ENCODE measurements around the gene SCN11A. TPM values are rescaled to one million over a fixed set of nuclear protein-coding genes. Genes with fewer than 3 reads are reported as not detected.

SCN11A gene
- total and polyA plus RNA-seq, 9 of the 15 experiments (the other 6 are each of a cell fraction or from before 2014, with no cell fraction given) = 0.01 to 0.05 (median 0.04) TPM; not detected in 6

DNA sequence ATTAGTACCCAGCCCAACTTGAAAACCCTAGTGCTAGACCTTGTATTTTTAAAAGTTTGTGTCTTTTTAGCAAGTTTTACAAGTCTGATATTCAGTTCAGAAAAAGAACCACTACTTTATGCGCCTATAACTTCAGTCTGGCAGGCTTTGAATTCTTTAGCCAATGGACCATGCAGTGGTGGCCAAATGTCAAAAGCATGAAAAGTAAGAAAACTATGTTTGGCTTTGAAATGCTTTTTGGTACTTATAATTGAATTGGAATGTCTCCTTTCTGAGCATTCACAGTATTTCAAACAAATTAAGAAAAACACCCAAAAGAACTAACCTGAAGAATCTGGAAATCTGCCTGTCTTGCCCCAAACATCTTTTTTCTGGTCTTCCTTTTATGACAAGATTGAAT, 12.9 kb upstream of the SCN11A start (continued):
- TF ChIP-seq, protein P1, sequence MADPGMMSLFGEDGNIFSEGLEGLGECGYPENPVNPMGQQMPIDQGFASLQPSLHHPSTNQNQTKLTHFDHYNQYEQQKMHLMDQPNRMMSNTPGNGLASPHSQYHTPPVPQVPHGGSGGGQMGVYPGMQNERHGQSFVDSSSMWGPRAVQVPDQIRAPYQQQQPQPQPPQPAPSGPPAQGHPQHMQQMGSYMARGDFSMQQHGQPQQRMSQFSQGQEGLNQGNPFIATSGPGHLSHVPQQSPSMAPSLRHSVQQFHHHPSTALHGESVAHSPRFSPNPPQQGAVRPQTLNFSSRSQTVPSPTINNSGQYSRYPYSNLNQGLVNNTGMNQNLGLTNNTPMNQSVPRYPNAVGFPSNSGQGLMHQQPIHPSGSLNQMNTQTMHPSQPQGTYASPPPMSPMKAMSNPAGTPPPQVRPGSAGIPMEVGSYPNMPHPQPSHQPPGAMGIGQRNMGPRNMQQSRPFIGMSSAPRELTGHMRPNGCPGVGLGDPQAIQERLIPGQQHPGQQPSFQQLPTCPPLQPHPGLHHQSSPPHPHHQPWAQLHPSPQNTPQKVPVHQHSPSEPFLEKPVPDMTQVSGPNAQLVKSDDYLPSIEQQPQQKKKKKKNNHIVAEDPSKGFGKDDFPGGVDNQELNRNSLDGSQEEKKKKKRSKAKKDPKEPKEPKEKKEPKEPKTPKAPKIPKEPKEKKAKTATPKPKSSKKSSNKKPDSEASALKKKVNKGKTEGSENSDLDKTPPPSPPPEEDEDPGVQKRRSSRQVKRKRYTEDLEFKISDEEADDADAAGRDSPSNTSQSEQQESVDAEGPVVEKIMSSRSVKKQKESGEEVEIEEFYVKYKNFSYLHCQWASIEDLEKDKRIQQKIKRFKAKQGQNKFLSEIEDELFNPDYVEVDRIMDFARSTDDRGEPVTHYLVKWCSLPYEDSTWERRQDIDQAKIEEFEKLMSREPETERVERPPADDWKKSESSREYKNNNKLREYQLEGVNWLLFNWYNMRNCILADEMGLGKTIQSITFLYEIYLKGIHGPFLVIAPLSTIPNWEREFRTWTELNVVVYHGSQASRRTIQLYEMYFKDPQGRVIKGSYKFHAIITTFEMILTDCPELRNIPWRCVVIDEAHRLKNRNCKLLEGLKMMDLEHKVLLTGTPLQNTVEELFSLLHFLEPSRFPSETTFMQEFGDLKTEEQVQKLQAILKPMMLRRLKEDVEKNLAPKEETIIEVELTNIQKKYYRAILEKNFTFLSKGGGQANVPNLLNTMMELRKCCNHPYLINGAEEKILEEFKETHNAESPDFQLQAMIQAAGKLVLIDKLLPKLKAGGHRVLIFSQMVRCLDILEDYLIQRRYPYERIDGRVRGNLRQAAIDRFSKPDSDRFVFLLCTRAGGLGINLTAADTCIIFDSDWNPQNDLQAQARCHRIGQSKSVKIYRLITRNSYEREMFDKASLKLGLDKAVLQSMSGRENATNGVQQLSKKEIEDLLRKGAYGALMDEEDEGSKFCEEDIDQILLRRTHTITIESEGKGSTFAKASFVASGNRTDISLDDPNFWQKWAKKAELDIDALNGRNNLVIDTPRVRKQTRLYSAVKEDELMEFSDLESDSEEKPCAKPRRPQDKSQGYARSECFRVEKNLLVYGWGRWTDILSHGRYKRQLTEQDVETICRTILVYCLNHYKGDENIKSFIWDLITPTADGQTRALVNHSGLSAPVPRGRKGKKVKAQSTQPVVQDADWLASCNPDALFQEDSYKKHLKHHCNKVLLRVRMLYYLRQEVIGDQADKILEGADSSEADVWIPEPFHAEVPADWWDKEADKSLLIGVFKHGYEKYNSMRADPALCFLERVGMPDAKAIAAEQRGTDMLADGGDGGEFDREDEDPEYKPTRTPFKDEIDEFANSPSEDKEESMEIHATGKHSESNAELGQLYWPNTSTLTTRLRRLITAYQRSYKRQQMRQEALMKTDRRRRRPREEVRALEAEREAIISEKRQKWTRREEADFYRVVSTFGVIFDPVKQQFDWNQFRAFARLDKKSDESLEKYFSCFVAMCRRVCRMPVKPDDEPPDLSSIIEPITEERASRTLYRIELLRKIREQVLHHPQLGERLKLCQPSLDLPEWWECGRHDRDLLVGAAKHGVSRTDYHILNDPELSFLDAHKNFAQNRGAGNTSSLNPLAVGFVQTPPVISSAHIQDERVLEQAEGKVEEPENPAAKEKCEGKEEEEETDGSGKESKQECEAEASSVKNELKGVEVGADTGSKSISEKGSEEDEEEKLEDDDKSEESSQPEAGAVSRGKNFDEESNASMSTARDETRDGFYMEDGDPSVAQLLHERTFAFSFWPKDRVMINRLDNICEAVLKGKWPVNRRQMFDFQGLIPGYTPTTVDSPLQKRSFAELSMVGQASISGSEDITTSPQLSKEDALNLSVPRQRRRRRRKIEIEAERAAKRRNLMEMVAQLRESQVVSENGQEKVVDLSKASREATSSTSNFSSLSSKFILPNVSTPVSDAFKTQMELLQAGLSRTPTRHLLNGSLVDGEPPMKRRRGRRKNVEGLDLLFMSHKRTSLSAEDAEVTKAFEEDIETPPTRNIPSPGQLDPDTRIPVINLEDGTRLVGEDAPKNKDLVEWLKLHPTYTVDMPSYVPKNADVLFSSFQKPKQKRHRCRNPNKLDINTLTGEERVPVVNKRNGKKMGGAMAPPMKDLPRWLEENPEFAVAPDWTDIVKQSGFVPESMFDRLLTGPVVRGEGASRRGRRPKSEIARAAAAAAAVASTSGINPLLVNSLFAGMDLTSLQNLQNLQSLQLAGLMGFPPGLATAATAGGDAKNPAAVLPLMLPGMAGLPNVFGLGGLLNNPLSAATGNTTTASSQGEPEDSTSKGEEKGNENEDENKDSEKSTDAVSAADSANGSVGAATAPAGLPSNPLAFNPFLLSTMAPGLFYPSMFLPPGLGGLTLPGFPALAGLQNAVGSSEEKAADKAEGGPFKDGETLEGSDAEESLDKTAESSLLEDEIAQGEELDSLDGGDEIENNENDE (IDR thresholded peaks at IDR 0.05; ENCODE audit: low read depth, low read length) = no peak
- TF ChIP-seq, protein P2, sequence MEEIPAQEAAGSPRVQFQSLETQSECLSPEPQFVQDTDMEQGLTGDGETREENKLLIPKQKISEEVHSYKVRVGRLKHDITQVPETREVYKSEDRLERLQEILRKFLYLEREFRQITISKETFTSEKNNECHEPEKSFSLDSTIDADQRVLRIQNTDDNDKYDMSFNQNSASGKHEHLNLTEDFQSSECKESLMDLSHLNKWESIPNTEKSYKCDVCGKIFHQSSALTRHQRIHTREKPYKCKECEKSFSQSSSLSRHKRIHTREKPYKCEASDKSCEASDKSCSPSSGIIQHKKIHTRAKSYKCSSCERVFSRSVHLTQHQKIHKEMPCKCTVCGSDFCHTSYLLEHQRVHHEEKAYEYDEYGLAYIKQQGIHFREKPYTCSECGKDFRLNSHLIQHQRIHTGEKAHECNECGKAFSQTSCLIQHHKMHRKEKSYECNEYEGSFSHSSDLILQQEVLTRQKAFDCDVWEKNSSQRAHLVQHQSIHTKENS (CRISPR knock-in tag; IDR thresholded peaks at IDR 0.05) = no peak
- no peak for TF ChIP-seq ZNF77 (CRISPR knock-in tag; IDR thresholded peaks at IDR 0.05)
- TF ChIP-seq ZNF212 (CRISPR knock-in tag; IDR thresholded peaks at IDR 0.05) = no peak
- TF ChIP-seq FOXO4 (CRISPR knock-in tag; IDR thresholded peaks at IDR 0.05) = no peak
- no peak for TF ChIP-seq MIER1 (IDR thresholded peaks at IDR 0.05; ENCODE audit: low read depth)
- TF ChIP-seq SP2 (IDR thresholded peaks at IDR 0.05; ENCODE audit: extremely low read depth, low read depth, low read length, poor library complexity, severe bottlenecking) = no peak
- TF ChIP-seq DACH1 (IDR thresholded peaks at IDR 0.05; ENCODE audit: partially characterized antibody) = no peak
- no peak for TF ChIP-seq NFE2L1 (tag; IDR thresholded peaks at IDR 0.05; ENCODE audit: borderline replicate concordance, low read depth)
- TF ChIP-seq HNRNPH1 (optimal IDR thresholded peaks at IDR 0.05; ENCODE audit: low read depth, low read length) = no peak
- TF ChIP-seq, protein P3, sequence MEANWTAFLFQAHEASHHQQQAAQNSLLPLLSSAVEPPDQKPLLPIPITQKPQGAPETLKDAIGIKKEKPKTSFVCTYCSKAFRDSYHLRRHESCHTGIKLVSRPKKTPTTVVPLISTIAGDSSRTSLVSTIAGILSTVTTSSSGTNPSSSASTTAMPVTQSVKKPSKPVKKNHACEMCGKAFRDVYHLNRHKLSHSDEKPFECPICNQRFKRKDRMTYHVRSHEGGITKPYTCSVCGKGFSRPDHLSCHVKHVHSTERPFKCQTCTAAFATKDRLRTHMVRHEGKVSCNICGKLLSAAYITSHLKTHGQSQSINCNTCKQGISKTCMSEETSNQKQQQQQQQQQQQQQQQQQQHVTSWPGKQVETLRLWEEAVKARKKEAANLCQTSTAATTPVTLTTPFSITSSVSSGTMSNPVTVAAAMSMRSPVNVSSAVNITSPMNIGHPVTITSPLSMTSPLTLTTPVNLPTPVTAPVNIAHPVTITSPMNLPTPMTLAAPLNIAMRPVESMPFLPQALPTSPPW (CRISPR knock-in tag; IDR thresholded peaks at IDR 0.05) = no peak
